GM12892 (cell line): ENCODE results near the gene COX7A1.

Source experiments
- DNase-seq: peaks from one replicate; pipeline ENCODE4 v3.0.0; 2011; ENCODE audit not compliant: insufficient read length
- FAIRE-seq: peaks from 2 replicates; lab custom pipeline; 2011; peaks lifted over from hg19 to GRCh38; lab: Jason Lieb, UNC
- POLR2A ChIP-seq: IDR thresholded peaks from 2 replicates; pipeline ENCODE4 v1.6.1; 2011; ENCODE audit warnings: low read depth, low read length, control low read depth
- POLR2AphosphoS5 ChIP-seq: IDR thresholded peaks from 2 replicates; pipeline ENCODE4 v1.6.1; 2011; ENCODE audit warnings: low read depth, low read length, control low read depth
- TAF1 ChIP-seq: IDR thresholded peaks from 2 replicates; pipeline ENCODE4 v1.6.1; 2011; ENCODE audit warnings: low read depth, mild to moderate bottlenecking, control low read depth, low read length, borderline replicate concordance

The COX7A1 gene

DNA sequence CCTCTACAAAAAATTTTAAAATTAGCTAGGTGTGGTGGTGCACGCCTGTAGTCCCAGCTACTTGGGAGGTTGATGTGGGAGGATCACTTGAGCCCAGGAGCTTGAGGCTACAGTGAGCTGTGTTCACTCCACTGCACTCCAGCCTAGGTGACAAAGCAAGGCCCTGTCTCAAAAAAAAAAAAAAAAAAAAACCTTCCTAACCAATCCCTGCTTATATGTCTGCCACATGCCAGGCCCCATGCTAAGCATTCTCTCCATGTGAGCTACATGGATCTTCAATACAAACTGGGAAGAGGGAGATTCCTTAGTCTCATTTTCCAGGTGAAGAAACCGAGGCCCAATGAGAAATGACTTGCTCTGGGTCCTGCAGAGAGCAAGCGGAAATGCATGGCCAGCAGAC is 43.6 kb downstream of the COX7A1 start:
- DNase-seq (no peak), FAIRE-seq (no peak)
- no peak for TF ChIP-seq POLR2AphosphoS5

DNA sequence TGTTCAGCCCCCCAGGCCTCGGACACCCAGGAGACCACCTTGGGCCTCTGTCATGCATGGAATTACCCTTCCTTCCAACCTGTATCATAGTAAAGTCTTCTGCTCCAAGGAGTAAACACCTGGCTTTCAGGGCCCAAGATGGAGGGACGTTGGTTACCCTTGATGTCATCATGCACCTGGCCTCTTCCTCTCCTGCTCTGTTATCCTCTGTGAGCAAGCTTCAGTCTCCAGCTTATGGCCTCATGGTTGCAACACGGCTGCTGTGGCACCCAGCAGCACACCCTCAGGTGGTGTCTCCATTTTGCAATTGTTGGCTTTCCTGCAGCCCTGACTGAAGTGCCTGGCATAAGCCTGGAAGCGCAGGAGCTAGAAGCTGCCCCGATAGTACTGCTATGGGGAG is 45.3 kb downstream of the COX7A1 start:
- DNase-seq: no peak
- TF ChIP-seq TAF1 (no peak), POLR2AphosphoS5 (no peak), POLR2A (no peak)
- FAIRE-seq: no peak

DNA sequence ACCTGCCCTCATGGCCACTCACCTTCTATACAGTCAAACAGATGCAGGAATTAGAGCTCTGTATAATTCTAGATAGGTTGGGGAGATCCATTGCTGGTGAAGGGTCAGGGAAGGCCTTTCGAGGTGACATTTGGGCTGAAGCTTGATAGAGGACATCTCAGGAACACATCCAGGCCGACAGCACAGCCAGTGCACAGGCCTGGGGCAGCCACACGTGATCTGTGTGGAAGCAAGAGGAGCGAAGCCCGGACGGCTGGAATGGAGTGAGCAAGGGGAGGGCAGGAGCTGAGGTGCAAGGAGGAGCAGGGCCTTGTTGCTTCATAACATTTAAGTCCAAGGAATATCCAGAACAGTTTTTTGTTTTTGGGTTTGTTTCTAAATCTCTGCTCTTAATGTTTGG is 45.8 kb downstream of the COX7A1 start:
- FAIRE-seq: no peak

DNA sequence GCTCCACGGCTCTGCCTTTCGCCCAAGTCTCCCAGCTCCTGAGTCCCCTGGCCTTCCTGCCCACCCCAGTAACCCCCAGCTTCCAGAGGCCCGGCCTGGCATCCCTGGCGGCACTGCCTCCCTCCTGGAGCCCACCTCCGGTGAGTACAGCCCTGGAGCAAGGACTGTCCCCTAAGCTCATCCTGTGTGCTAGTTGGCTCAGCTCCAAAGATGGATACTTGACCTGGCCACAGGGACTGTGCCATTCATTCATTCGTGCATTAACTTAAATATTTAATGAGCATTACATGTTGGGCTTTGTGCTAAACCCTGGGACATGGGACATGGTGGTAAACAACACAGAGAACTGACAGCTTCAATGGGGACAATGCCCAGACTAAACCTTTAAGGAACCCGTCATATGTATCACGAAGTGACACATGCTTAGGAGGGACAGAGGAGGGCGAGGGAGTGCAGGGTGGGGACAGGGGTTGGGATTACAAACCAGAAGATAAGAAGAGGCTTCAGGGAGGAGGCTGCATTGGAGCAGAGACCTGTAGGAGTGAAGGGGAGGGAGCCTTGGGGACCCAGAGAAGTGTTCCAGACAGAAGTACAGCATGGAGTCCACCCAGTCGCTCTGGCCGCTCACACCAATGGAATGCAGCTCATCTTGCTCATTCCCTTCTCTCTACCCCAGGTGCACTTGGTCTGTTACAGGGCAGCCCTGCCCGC is 48.2 kb downstream of the COX7A1 start:
- TF ChIP-seq POLR2A: no peak
- no peak for TF ChIP-seq POLR2AphosphoS5
- TF ChIP-seq TAF1: no peak
- FAIRE-seq (no peak), DNase-seq (no peak)

More for the DNA sequence above, 45.8 kb downstream of the COX7A1 start:
- no peak for TF ChIP-seq POLR2A
- no peak for TF ChIP-seq TAF1
- TF ChIP-seq POLR2AphosphoS5: no peak
- DNase-seq: no peak

DNA sequence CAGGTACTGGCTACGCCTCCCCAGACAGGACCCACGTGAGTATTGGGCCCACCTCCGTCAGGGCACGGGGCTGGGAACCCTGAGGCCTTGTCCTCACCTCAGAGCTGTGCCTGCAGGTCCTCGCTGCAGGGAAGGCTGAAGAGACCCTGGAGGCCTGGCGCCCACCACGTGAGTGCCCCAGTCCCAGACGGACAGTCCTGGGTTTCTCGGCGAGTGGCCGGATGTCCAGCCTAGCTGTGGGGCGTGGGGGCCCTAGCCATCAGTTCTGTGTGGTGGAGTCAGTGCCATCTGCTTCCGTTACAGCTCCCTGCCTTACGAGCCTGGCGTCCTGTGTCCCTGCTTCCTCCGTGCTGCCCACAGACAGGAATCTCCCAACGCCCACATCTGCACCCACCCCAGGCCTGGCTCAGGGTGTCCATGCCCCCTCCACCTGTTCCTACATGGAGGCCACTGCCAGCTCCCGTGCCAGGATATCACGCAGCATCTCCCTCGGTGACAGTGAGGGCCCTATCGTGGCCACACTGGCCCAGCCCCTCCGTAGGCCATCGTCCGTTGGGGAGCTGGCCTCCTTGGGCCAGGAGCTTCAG is 49.1 kb downstream of the COX7A1 start:
- FAIRE-seq: no peak
- no peak for DNase-seq
- no peak for TF ChIP-seq POLR2A
- no peak for TF ChIP-seq POLR2AphosphoS5
- TF ChIP-seq TAF1: no peak

DNA sequence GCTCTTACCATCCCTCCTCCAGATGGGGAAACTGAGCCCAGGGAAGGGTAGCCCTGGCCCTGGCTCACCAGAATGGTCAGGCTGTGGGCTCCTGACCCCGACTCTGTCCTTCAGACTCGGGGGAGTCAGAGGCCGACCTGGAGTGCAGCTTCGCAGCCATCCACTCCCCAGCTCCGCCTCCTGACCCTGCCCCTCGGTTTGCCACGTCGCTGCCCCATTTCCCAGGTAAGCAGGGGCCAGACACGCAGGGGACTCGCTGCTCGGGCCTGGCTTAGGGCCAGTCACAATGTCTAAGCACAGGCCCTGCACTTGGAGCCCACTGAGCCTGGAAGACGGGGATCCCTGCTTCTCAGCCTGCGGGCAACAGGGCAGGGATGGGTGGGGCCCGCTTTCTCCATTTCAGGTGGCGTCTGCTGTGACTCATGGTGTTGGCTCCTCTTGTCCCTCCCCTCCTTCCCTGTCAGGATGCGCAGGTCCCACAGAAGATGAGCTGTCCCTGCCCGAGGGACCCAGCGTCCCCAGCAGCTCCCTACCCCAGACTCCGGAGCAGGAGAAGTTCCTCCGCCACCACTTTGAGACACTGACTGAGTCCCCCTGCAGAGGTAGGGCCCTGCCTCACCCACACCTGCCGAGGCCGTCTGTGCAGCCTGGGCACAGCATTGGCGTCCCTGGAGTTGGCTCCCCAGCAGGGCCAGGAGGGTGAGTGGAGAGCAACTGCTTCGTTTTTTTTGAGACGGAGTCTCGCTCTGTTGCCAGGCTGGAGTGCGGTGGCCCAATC is 50.5 kb downstream of the COX7A1 start:
- DNase-seq (no peak), FAIRE-seq (no peak)
- no peak for TF ChIP-seq POLR2AphosphoS5
- no peak for TF ChIP-seq TAF1
- no peak for TF ChIP-seq POLR2A
